CD14-positive monocyte (primary cell): ENCODE results near the gene CST7. TPM values are rescaled to one million over a fixed set of nuclear protein-coding genes. Genes with fewer than 3 reads are reported as not detected.

Experiments
- DNase-seq, 3 donors: peaks; one replicate each; pipeline ENCODE4 v3.0.0-alpha.2; 2011 to 2022
- H2AFZ ChIP-seq: 2 replicates; pipeline ENCODE4 v1.6.0; 2012; ENCODE audit warnings: mild to moderate bottlenecking, low read depth, low read length, inconsistent platforms; ENCODE audit not compliant: insufficient read depth, poor library complexity, severe bottlenecking
- H3K27ac ChIP-seq, 2 donors: 1 replicate in 1 of 2; 2 replicates in 1 of 2; pipeline ENCODE4 v1.5.1; 2012 to 2013; ENCODE audit warnings: low read length in 2 of 2, control low read depth in 1 of 2, inconsistent platforms in 1 of 2, low read depth in 1 of 2, mild to moderate bottlenecking in 1 of 2
- H3K27me3 ChIP-seq, 2 donors: one replicate each; pipeline versions ENCODE4 v1.6.0 to v1.6.1; 2011 to 2013; ENCODE audit warnings: low read length in 2 of 2; ENCODE audit not compliant: control insufficient read depth in 2 of 2, insufficient read depth in 2 of 2
- H3K36me3 ChIP-seq, 2 donors: replicated peaks in 1 of 2; 1 replicate in 1 of 2; 2 replicates in 1 of 2; pipeline versions ENCODE4 v1.5.1 to v1.6.1; 2012 to 2013; ENCODE audit warnings: low read length in 2 of 2, control low read depth in 1 of 2, inconsistent platforms in 1 of 2, mild to moderate bottlenecking in 1 of 2; ENCODE audit not compliant: insufficient read depth in 2 of 2, control insufficient read depth in 1 of 2
- H3K4me1 ChIP-seq, 2 donors: 1 replicate in 1 of 2; 2 replicates in 1 of 2; pipeline versions ENCODE4 v1.5.1 to v1.6.1; 2012 to 2013; ENCODE audit warnings: low read length in 2 of 2, control low read depth in 1 of 2, inconsistent platforms in 1 of 2, mild to moderate bottlenecking in 1 of 2, moderate library complexity in 1 of 2; ENCODE audit not compliant: insufficient read depth in 2 of 2, control insufficient read depth in 1 of 2
- H3K4me2 ChIP-seq: replicated peaks from 2 replicates; pipeline ENCODE3; 2012; ENCODE audit warnings: low read length, moderate library complexity, mild to moderate bottlenecking; ENCODE audit not compliant: poor library complexity, severe bottlenecking; ENCODE audit errors: extremely low read depth
- H3K4me3 ChIP-seq, 3 experiments: fragments of 200-600 bp in 1 of 3; sonication (generic) in 1 of 3; replicated peaks in 1 of 3; 1 replicate in 2 of 3; 2 replicates in 1 of 3; pipeline ENCODE4 v1.5.1; 2011 to 2013; ENCODE audit warnings: low read length in 3 of 3, mild to moderate bottlenecking in 3 of 3, control low read depth in 2 of 3, low read depth in 2 of 3, inconsistent platforms in 1 of 3, moderate library complexity in 1 of 3
- H3K79me2 ChIP-seq: 2 replicates; pipeline ENCODE4 v1.6.0; 2012; ENCODE audit warnings: mild to moderate bottlenecking, control low read depth, inconsistent platforms, low read length, moderate library complexity; ENCODE audit not compliant: insufficient read depth
- H3K9ac ChIP-seq: 2 replicates; pipeline ENCODE4 v1.6.0; 2017; ENCODE audit warnings: low read length, mild to moderate bottlenecking; ENCODE audit not compliant: insufficient read depth, poor library complexity, severe bottlenecking
- H3K9me3 ChIP-seq, 2 donors: replicated peaks in 1 of 2; 1 replicate in 1 of 2; 2 replicates in 1 of 2; pipeline versions ENCODE4 v1.5.1 to v1.6.1; 2012 to 2013; ENCODE audit warnings: low read length in 2 of 2, control low read depth in 1 of 2; ENCODE audit not compliant: control insufficient read depth in 1 of 2, insufficient read depth in 1 of 2
- H4K20me1 ChIP-seq: 2 replicates; pipeline ENCODE4 v1.6.0; 2012; ENCODE audit warnings: mild to moderate bottlenecking, low read length, control low read depth, moderate library complexity; ENCODE audit not compliant: insufficient read depth
- H3K27ac Mint-ChIP-seq, 7 donors: one replicate each; pipeline ENCODE4 v1.8.0; 2020; ENCODE audit warnings: mild to moderate bottlenecking in 7 of 7, mixed read lengths in 7 of 7, moderate library complexity in 6 of 7, inconsistent platforms in 2 of 7
- H3K27me3 Mint-ChIP-seq, 3 donors: one replicate each; pipeline ENCODE4 v1.8.0; 2021 to 2022; ENCODE audit warnings: low read depth in 3 of 3, mild to moderate bottlenecking in 3 of 3, mixed read lengths in 3 of 3, moderate library complexity in 3 of 3, inconsistent platforms in 1 of 3
- H3K36me3 Mint-ChIP-seq, 2 donors: one replicate each; pipeline ENCODE4 v1.8.0; 2020; ENCODE audit warnings: mixed read lengths in 2 of 2, inconsistent platforms in 1 of 2, mild to moderate bottlenecking in 1 of 2
- H3K4me1 Mint-ChIP-seq: one replicate; pipeline ENCODE4 v1.8.0; 2020; ENCODE audit warnings: mild to moderate bottlenecking, mixed read lengths
- H3K4me3 Mint-ChIP-seq, 2 donors: one replicate each; pipeline ENCODE4 v1.8.0; 2020; ENCODE audit warnings: mild to moderate bottlenecking in 2 of 2, mixed read lengths in 2 of 2, moderate library complexity in 1 of 2
- H3K9me3 Mint-ChIP-seq, 7 donors: one replicate each; pipeline ENCODE4 v1.8.0; 2020 to 2022; ENCODE audit warnings: mixed read lengths in 7 of 7, mild to moderate bottlenecking in 6 of 7, moderate library complexity in 6 of 7, inconsistent platforms in 2 of 7
- CTCF ChIP-seq: fragments of 200-600 bp; IDR thresholded peaks from one replicate; pipeline ENCODE4 v1.8.0; 2022; ENCODE audit warnings: antibody characterized with exemption, mild to moderate bottlenecking
- WGBS: methylation state at CpG from one replicate; pipeline ENCODE4 v1.1.5; 2013; ENCODE audit warnings: missing lambda C conversion rate; ENCODE audit not compliant: insufficient coverage; 5-methylcytosine and 5-hydroxymethylcytosine counted together
- intact Hi-C, 2 donors: fragments of 100-400 bp; cut with micrococcal nuclease; formaldehyde crosslinking; loops; one replicate each; pipeline versions ENCODE4 v1.15.0 to v1.15.1; 2023
- polyA plus RNA-seq, 3 donors: library from polyadenylated mRNA; depleted of rRNA in 1 of 3; unstranded in 2 of 3; stranded (reverse) in 1 of 3; fragments of 300-500 nt in 2 of 3; fragments of >200 nt in 1 of 3; fragmentation: Illumina TruSeq in 2 of 3; gene quantifications; 1 replicate in 2 of 3; 2 replicates in 1 of 3; pipeline ENCODE4 v1.2.3, GENCODE V29; 2012 to 2021

The CST7 gene
- polyA plus RNA-seq, 3 donors = 1.2 to 3.2 (median 1.8) TPM

GRCh38 chr20:24984961-24985640 is 36.0 kb downstream of the CST7 start:
- no CpG with 5 or more reads among the region's 3 CpGs for WGBS
- H4K20me1 ChIP-seq = peaks cover 8% of the 10 kb centered on the region
- Mint-ChIP-seq H3K4me3 (peak overlapping the region in 1 of 2 donors; percentile 46), H3K4me1 (peaks cover 97% of the 10 kb centered on the region), H3K27me3 (peaks cover 0 to 3% (median 2%) of the 10 kb centered on the region in 3 donors), H3K9me3 (peaks cover 0 to 6% (median 2%) of the 10 kb centered on the region in 7 donors), H3K36me3 (peaks cover 33% of the 10 kb centered on the region in 2 donors), H3K27ac (peak overlapping the region; percentile 49 to 91 (median 82))
- peaks cover 72 to 95% of the 10 kb centered on the region in 2 donors for H3K4me1 ChIP-seq
- H3K27me3 ChIP-seq = no peaks in the 10 kb centered on the region
- peak overlapping the region in 1 of 3 experiments; percentile 15 for H3K4me3 ChIP-seq
- peak in 2 of 3 donors; percentile 40 to 48 for DNase-seq
- H3K9ac ChIP-seq = peak overlapping the region; percentile 11
- peaks cover 7 to 18% of the 10 kb centered on the region in 2 donors for H3K36me3 ChIP-seq
- no peak overlapping the region for H2AFZ ChIP-seq
- peak overlapping the region; percentile 45 to 87 for H3K27ac ChIP-seq
- H3K4me2 ChIP-seq = peak overlapping the region; percentile 26
- H3K79me2 ChIP-seq = peaks cover 87% of the 10 kb centered on the region
- H3K9me3 ChIP-seq = peaks cover 0 to 3% of the 10 kb centered on the region in 2 donors
- TF ChIP-seq CTCF = no peak
- intact Hi-C loops = no loop called here

GRCh38 chr20:24985802-24986201 is 36.7 kb downstream of the CST7 start:
- H3K9me3 ChIP-seq = no peaks in the 10 kb centered on the region
- peak overlapping the region; percentile 20 to 87 for H3K27ac ChIP-seq
- H4K20me1 ChIP-seq = peaks cover 8% of the 10 kb centered on the region
- intact Hi-C loops = no loop called here
- H3K36me3 ChIP-seq = peaks cover 2 to 11% of the 10 kb centered on the region in 2 donors
- 53% methylated on average over 6 of the region's 6 CpGs for WGBS
- Mint-ChIP-seq H3K36me3 (peaks cover 26% of the 10 kb centered on the region in 2 donors), H3K27ac (peak overlapping the region; percentile 8 to 87 (median 75)), H3K27me3 (peaks cover 0 to 3% (median 2%) of the 10 kb centered on the region in 3 donors), H3K4me3 (no peak overlapping the region), H3K4me1 (peaks cover 97% of the 10 kb centered on the region), H3K9me3 (peaks cover 0 to under 1% (median 0%) of the 10 kb centered on the region in 7 donors)
- H3K4me2 ChIP-seq = no peak overlapping the region
- H3K9ac ChIP-seq = no peak overlapping the region
- no peaks in the 10 kb centered on the region for H3K27me3 ChIP-seq
- DNase-seq = no peak
- peaks cover 87% of the 10 kb centered on the region for H3K79me2 ChIP-seq
- H3K4me1 ChIP-seq = peaks cover 66 to 94% of the 10 kb centered on the region in 2 donors
- TF ChIP-seq CTCF = no peak
- no peak overlapping the region for H2AFZ ChIP-seq
- no peak overlapping the region for H3K4me3 ChIP-seq
